NT2/D1 (cell line): Measurements from ENCODE around the gene BPGM.

Experiments
- SUZ12 ChIP-seq: IDR thresholded peaks from 2 replicates; pipeline ENCODE4 v1.6.1; 2011; ENCODE audit not compliant: insufficient read length, insufficient read depth; ENCODE audit errors: extremely low read depth
- YY1 ChIP-seq: IDR thresholded peaks from 2 replicates; pipeline ENCODE4 v1.6.1; 2011; ENCODE audit not compliant: insufficient read length, insufficient read depth
- ZNF274 ChIP-seq: IDR thresholded peaks from 2 replicates; pipeline ENCODE4 v1.6.1; 2011; ENCODE audit warnings: mild to moderate bottlenecking, low read depth, low read length

GRCh38 chr7:134727711-134728110 is 81.1 kb downstream of the BPGM start:
- TF ChIP-seq YY1 (no peak), ZNF274 (no peak), SUZ12 (no peak)
